Panc1 (cell line): ENCODE results near the gene RIPPLY2. TPM values are rescaled to one million over a fixed set of nuclear protein-coding genes. Genes with fewer than 3 reads are reported as not detected.

Source experiments
- ATAC-seq: fragments of 200-7000 bp; cut with Tn5 transposase; 2 replicates; pipeline ENCODE4 v1.9.1; 2020; ENCODE audit warnings: mild to moderate bottlenecking, moderate library complexity
- BruUV-seq: library from RNA; stranded (reverse); fragments of 400-500 nt; replicated peaks from 2 replicates; lab custom pipeline; 2021; lab: Mats Ljungman, UMichigan
- CTCF ChIA-PET: fragments of 300-600 bp; sonication (Branson Sonifier 250); formaldehyde crosslinking; loops from one replicate; lab custom pipeline; 2022; ENCODE audit warnings: antibody characterized with exemption; lab: Charles Lee
- POLR2A ChIA-PET: fragments of 300-600 bp; sonication (Branson Sonifier 250); formaldehyde crosslinking; loops from one replicate; lab custom pipeline; 2022; ENCODE audit warnings: antibody characterized with exemption; lab: Charles Lee
- DNase-seq: peaks from one replicate; pipeline ENCODE4 v3.0.0-alpha.2; 2010; ENCODE audit warnings: low read depth, low spot score
- H3K27ac ChIP-seq: 2 replicates; pipeline ENCODE4 v1.5.1; 2011; ENCODE audit warnings: mild to moderate bottlenecking, low read length, inconsistent platforms
- H3K27me3 ChIP-seq: fragments of 200-500 bp; sonication (Bioruptor generic); 2 replicates; pipeline ENCODE4 v1.6.0; 2014; ENCODE audit warnings: low read length, inconsistent platforms; ENCODE audit not compliant: control insufficient read depth, insufficient read depth
- H3K36me3 ChIP-seq: fragments of 200-500 bp; sonication (Bioruptor generic); 2 replicates; pipeline ENCODE4 v1.5.1; 2014; ENCODE audit warnings: inconsistent platforms, mild to moderate bottlenecking, low read length, moderate library complexity; ENCODE audit not compliant: control insufficient read depth, insufficient read depth
- H3K4me1 ChIP-seq: 2 replicates; pipeline ENCODE4 v1.5.1; 2011; ENCODE audit warnings: inconsistent platforms, mild to moderate bottlenecking, low read length, moderate library complexity; ENCODE audit not compliant: control insufficient read depth, insufficient read depth
- H3K4me3 ChIP-seq, 2 experiments: 2 replicates each; pipeline ENCODE4 v1.5.1; 2011 to 2012; ENCODE audit warnings: low read depth in 2 of 2, low read length in 2 of 2, mild to moderate bottlenecking in 2 of 2, inconsistent platforms in 1 of 2, moderate library complexity in 1 of 2
- H3K9me3 ChIP-seq: fragments of 200-500 bp; sonication (Bioruptor generic); 2 replicates; pipeline ENCODE4 v1.5.1; 2014; ENCODE audit warnings: low read depth, mild to moderate bottlenecking, inconsistent platforms, low read length, moderate library complexity; ENCODE audit not compliant: control insufficient read depth, insufficient read depth
- CTCF ChIP-seq: fragments of 450-650 bp; IDR thresholded peaks from 2 replicates; pipeline ENCODE4 v1.5.1; 2017; ENCODE audit warnings: mild to moderate bottlenecking
- POLR2AphosphoS5 ChIP-seq: IDR thresholded peaks from 2 replicates; pipeline ENCODE4 v1.6.1; 2012; ENCODE audit warnings: mild to moderate bottlenecking, low read depth, low read length, moderate library complexity
- REST ChIP-seq, 2 experiments: IDR thresholded peaks; 2 replicates each; pipeline ENCODE4 v1.6.1; 2011 to 2012; ENCODE audit warnings: low read depth in 2 of 2, control low read depth in 1 of 2, low read length in 1 of 2, mild to moderate bottlenecking in 1 of 2, moderate library complexity in 1 of 2; ENCODE audit not compliant: insufficient read depth in 1 of 2
- SIN3A ChIP-seq: IDR thresholded peaks from 2 replicates; pipeline ENCODE4 v1.6.1; 2012; ENCODE audit warnings: low read depth, mild to moderate bottlenecking, low read length, moderate library complexity, borderline replicate concordance; ENCODE audit not compliant: insufficient read depth
- TCF7L2 ChIP-seq: IDR thresholded peaks from 2 replicates; pipeline ENCODE4 v1.6.1; 2011; ENCODE audit warnings: mild to moderate bottlenecking, low read depth, low read length, inconsistent platforms
- in situ Hi-C: cut with HindIII; loops from 2 replicates; pipeline ENCODE4 v1.10.0; 2016; ENCODE audit warnings: low sequenced_read_pairs, low pct_unique_long_range_greater_than_20kb
- intact Hi-C: fragments of 100-400 bp; cut with micrococcal nuclease; formaldehyde crosslinking; loops from one replicate; pipeline ENCODE4 v1.10.0; 2022; ENCODE audit not compliant: unreplicated experiment
- total RNA-seq: library from RNA; stranded (reverse); gene quantifications from one replicate; pipeline ENCODE4 v1.2.1, GENCODE V29; 2021; ENCODE audit not compliant: unreplicated experiment

The RIPPLY2 gene
- total RNA-seq, 1 experiment from 2014 or later, result 6.5 TPM

GRCh38 chr6:83815631-83816272 is 37.4 kb upstream of the RIPPLY2 start:
- intact Hi-C loops (no loop called here), in situ Hi-C loops (no loop called here)
- POLR2A ChIA-PET, result no interaction called here
- Histone ChIP-seq H3K4me3 (no peak overlapping the region; a peak in 1 of 4 replicates), H3K27ac (no peak overlapping the region), H3K9me3 (no peaks in the 10 kb centered on the region), H3K36me3 (no peaks in the 10 kb centered on the region), H3K27me3 (no peaks in the 10 kb centered on the region), H3K4me1 (peaks cover 4% of the 10 kb centered on the region; the same call in 1 of the 2 replicates)
- DNase-seq (no peak), ATAC-seq (peak; percentile 68)
- CTCF ChIA-PET, result no interaction called here
- BruUV-seq, result no TSS peak
- TF ChIP-seq TCF7L2 (0 out of 2 replicates have a peak, but pooled peaks have one; percentile 35), CTCF (no peak)

- TF ChIP-seq TCF7L2 (no peak), POLR2AphosphoS5 (no peak), REST (IDR thresholded peaks at IDR 0.05; ENCODE audit: insufficient read depth in 1 of 2, low read depth in 2 of 2, low read length in 1 of 2) (no peak), CTCF (no peak), SIN3A (no peak)
- ATAC-seq, result no peak
- ChIA-PET CTCF (no interaction called here), POLR2A (no interaction called here)
- no TSS peak for BruUV-seq
- no peak overlapping the region for H3K4me3 ChIP-seq
- H3K9me3 ChIP-seq, result no peaks in the 10 kb centered on the region
- H3K27me3 ChIP-seq, result no peaks in the 10 kb centered on the region
- in situ Hi-C loops (no loop called here), intact Hi-C loops (no loop called here)
- no peaks in the 10 kb centered on the region; the same call in 1 of the 2 replicates for H3K4me1 ChIP-seq
- no peak for DNase-seq
- H3K36me3 ChIP-seq, result no peaks in the 10 kb centered on the region
- no peak overlapping the region for H3K27ac ChIP-seq
Observed at GRCh38 chr6:83822629-83823169, 30.5 kb upstream of the RIPPLY2 start.
